ENCODE measurements around the gene EIF4A3. TPM values are rescaled to one million over a fixed set of nuclear protein-coding genes. Genes with fewer than 3 reads are reported as not detected.

The EIF4A3 gene
- total RNA-seq, 2 donors from 2014 or later = 105 to 144 TPM

GRCh38 chr17:80110927-80111701 lies 35.8 kb downstream of the EIF4A3 start:
- no peak overlapping the region for H3K27ac Mint-ChIP-seq
- no peak for ATAC-seq

DNA sequence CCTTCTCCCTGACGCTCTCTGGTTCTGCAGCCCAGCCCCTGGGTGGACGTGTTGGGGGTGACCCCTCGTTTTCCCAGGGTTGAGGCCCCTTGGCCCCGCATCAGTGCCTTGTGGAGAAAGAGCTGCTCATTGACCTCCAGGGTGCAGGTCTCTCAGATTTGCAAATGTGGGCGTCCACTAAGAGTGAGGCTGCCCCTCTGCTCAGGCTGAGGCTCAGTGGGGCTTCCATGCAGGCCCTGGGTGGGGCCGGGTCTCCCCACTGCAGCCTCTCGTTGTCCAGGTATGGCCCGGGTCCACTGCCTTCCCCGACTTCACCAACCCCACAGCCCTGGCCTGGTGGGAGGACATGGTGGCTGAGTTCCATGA lies 36.5 kb downstream of the EIF4A3 start:
- DNase-seq (ENCODE audit: low spot score in 2 of 2) (no peak), ATAC-seq (no peak)

More at GRCh38 chr17:80110927-80111701, 35.8 kb downstream of the EIF4A3 start:
- DNase-seq (ENCODE audit: low spot score in 2 of 2) = no peak
- H3K9me3 Mint-ChIP-seq = peaks cover 0 to 5% of the 10 kb centered on the region in 2 donors
- H3K36me3 Mint-ChIP-seq = peaks cover 0 to 7% of the 10 kb centered on the region in 2 donors

DNA sequence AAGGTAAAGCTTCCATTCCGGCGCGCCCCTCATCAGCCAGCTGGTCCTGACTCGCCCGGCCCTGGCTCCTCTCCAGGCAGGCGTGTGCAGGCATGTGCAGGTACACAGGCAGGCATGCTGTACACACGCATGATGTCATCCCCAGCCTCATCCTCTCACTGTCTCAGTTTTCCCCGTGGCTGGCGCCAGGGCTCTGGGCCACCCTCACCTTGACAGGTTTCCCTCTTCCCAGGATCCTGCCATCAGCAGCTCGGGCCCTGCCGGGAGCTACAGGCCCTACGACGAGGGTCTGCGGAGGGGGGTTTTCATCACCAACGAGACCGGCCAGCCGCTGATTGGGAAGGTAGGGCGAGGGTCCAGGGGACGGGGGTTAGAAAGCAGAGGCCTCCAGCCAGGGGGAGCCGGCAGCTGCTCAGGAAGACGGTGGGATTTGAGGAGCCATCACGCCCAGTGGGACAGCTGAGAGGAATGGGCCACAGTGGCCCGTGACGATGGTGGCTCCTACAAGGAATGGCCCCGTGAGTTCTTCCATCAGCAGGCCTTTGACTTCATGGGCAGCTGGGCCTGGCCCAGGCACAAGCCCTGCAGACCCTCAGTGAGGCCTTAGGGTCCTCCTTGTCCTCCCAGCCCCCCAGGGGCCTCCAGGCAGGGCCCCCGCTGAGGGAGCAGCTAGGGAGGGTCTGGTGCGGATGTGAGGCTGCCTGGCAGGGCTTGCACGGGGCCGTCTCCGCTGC lies 37.0 kb downstream of the EIF4A3 start:
- Mint-ChIP-seq H3K36me3 (peaks cover 0 to 8% of the 10 kb centered on the region in 2 donors), H3K27ac (no peak overlapping the region), H3K9me3 (no peaks in the 10 kb centered on the region)
- DNase-seq (ENCODE audit: low spot score in 2 of 2) (no peak), ATAC-seq (no peak)

More for the DNA sequence above, 36.5 kb downstream of the EIF4A3 start:
- H3K36me3 Mint-ChIP-seq = peaks cover 0 to 11% of the 10 kb centered on the region in 2 donors
- H3K27ac Mint-ChIP-seq = no peak overlapping the region
- H3K9me3 Mint-ChIP-seq = peaks cover 0 to 5% of the 10 kb centered on the region in 2 donors

- no peaks in the 10 kb centered on the region for H3K9me3 Mint-ChIP-seq
- H3K36me3 Mint-ChIP-seq = peaks cover 0 to 8% of the 10 kb centered on the region in 2 donors
- DNase-seq (ENCODE audit: low spot score in 2 of 2) = no peak
- H3K27ac Mint-ChIP-seq = no peak overlapping the region
- no peak for ATAC-seq
Observed at GRCh38 chr17:80109066-80109660, 37.8 kb downstream of the EIF4A3 start.

DNA sequence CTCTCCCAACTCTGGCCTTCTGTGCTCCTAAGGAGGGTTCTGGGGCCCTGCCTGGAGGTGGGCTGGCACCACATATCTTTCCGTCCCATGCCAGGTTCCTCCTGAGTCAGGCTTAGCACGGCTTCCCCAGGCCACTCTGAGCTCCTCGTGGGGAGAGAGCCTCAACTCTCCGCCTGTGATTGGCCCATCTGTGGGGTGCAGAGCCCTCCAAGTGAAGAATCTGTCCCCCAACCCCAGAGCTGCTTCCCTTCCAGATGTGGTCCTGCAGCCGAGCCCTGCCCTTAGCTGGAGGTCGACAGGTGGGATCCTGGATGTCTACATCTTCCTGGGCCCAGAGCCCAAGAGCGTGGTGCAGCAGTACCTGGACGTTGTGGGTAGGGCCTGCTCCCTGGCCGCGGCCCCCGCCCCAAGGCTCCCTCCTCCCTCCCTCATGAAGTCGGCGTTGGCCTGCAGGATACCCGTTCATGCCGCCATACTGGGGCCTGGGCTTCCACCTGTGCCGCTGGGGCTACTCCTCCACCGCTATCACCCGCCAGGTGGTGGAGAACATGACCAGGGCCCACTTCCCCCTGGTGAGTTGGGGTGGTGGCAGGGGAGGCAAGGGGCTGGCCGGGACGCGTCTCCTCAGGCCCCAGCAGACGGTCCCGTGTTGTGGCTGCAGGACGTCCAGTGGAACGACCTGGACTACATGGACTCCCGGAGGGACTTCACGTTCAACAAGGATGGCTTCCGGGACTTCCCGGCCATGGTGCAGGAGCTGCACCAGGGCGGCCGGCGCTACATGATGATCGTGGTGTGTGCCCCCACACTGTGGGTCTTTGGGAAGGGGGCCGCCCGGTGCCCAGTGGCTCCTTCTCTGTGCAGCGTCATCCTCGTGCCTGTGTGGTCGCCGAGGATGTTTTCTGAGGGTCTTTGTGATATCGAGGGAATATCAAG lies 38.6 kb downstream of the EIF4A3 start:
- DNase-seq (ENCODE audit: low spot score in 2 of 2) (peak in 1 of 2 donors; percentile 51), ATAC-seq (no peak)
- Mint-ChIP-seq H3K27ac (no peak overlapping the region), H3K36me3 (peaks cover 0 to 8% of the 10 kb centered on the region in 2 donors), H3K9me3 (no peaks in the 10 kb centered on the region)

- H3K27ac Mint-ChIP-seq = no peak overlapping the region
- peaks cover 0 to 8% of the 10 kb centered on the region in 2 donors for H3K36me3 Mint-ChIP-seq
- ATAC-seq (no peak), DNase-seq (ENCODE audit: low spot score in 2 of 2) (peak in 1 of 2 donors; percentile 20)
- no peaks in the 10 kb centered on the region for H3K9me3 Mint-ChIP-seq
Observed at GRCh38 chr17:80107231-80108021, 39.5 kb downstream of the EIF4A3 start.

GRCh38 chr17:80106751-80107150 lies 40.2 kb downstream of the EIF4A3 start:
- Mint-ChIP-seq H3K36me3 (peaks cover 0 to 13% of the 10 kb centered on the region in 2 donors), H3K9me3 (no peaks in the 10 kb centered on the region), H3K27ac (no peak overlapping the region)
- DNase-seq (ENCODE audit: low spot score in 2 of 2) = no peak
- ATAC-seq = no peak

- Mint-ChIP-seq H3K9me3 (no peaks in the 10 kb centered on the region), H3K27ac (no peak overlapping the region), H3K36me3 (peaks cover 0 to 13% of the 10 kb centered on the region in 2 donors)
- no peak for DNase-seq (ENCODE audit: low spot score in 2 of 2)
- no peak for ATAC-seq
Observed at GRCh38 chr17:80106176-80106575, 40.8 kb downstream of the EIF4A3 start.

DNA sequence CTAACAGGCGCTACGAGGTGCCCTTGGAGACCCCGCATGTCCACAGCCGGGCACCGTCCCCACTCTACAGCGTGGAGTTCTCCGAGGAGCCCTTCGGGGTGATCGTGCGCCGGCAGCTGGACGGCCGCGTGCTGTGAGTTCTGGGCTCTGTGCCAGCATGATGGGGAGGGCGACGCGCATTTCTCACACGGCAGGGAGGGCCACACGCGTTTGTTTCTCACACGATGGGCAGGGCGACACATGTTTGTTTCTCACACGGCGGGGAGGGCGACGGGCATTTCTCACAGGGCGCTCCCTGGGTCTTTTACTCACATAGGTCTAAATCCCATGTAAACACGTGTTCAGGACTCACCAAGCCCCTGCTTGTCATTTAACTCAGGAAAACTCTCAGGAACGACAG lies 41.2 kb downstream of the EIF4A3 start:
- ATAC-seq (no peak), DNase-seq (ENCODE audit: low spot score in 2 of 2) (no peak)
- H3K36me3 Mint-ChIP-seq = peaks cover 0 to 13% of the 10 kb centered on the region in 2 donors
- no peaks in the 10 kb centered on the region for H3K9me3 Mint-ChIP-seq
- no peak overlapping the region for H3K27ac Mint-ChIP-seq

GRCh38 chr17:80104956-80105375 lies 42.0 kb downstream of the EIF4A3 start:
- DNase-seq (ENCODE audit: low spot score in 2 of 2) (no peak), ATAC-seq (no peak)
- Mint-ChIP-seq H3K36me3 (peaks cover 0 to 13% of the 10 kb centered on the region in 2 donors), H3K27ac (no peak overlapping the region), H3K9me3 (no peaks in the 10 kb centered on the region)

GRCh38 chr17:80104321-80104955 lies 42.5 kb downstream of the EIF4A3 start:
- peaks cover 0 to 13% of the 10 kb centered on the region in 2 donors for H3K36me3 Mint-ChIP-seq
- H3K27ac Mint-ChIP-seq = no peak overlapping the region
- ATAC-seq (no peak), DNase-seq (ENCODE audit: low spot score in 2 of 2) (no peak)
- H3K9me3 Mint-ChIP-seq = no peaks in the 10 kb centered on the region

GRCh38 chr17:80103449-80104085 lies 43.4 kb downstream of the EIF4A3 start:
- H3K36me3 Mint-ChIP-seq = peaks cover 0 to 13% of the 10 kb centered on the region in 2 donors
- H3K27ac Mint-ChIP-seq = peak overlapping the region; percentile 39 to 69

DNA sequence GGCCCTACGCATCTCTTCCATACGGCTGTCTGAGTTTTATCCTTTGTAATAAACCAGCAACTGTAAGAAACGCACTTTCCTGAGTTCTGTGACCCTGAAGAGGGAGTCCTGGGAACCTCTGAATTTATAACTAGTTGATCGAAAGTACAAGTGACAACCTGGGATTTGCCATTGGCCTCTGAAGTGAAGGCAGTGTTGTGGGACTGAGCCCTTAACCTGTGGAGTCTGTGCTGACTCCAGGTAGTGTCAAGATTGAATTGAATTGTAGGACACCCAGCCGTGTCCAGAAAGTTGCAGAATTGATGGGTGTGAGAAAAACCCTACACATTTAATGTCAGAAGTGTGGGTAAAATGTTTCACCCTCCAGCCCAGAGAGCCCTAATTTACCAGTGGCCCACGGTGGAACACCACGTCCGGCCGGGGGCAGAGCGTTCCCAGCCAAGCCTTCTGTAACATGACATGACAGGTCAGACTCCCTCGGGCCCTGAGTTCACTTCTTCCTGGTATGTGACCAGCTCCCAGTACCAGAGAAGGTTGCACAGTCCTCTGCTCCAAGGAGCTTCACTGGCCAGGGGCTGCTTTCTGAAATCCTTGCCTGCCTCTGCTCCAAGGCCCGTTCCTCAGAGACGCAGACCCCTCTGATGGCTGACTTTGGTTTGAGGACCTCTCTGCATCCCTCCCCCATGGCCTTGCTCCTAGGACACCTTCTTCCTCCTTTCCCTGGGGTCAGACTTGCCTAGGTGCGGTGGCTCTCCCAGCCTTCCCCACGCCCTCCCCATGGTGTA lies 44.1 kb downstream of the EIF4A3 start:
- DNase-seq (ENCODE audit: low spot score in 2 of 2) (no peak), ATAC-seq (no peak)
- peak overlapping the region; percentile 69 to 90 for H3K27ac Mint-ChIP-seq
- peaks cover 0 to 13% of the 10 kb centered on the region in 2 donors for H3K36me3 Mint-ChIP-seq
- H3K9me3 Mint-ChIP-seq = no peaks in the 10 kb centered on the region

More at GRCh38 chr17:80103449-80104085, 43.4 kb downstream of the EIF4A3 start:
- no peak for ATAC-seq
- no peak for DNase-seq (ENCODE audit: low spot score in 2 of 2)
- no peaks in the 10 kb centered on the region for H3K9me3 Mint-ChIP-seq

Measured in activated naive CD4-positive, alpha-beta T cell treated with anti-CD3 and anti-CD28 coated beads, Interleukin-2, amount 50 U/mL, for 72 hours (primary cell).